Cardiac fibroblast (primary cell): ENCODE measurements around the gene MCUB.

Source experiments
- DNase-seq, 2 donors: peaks; one replicate each; pipeline versions ENCODE4 v3.0.0 to v3.0.0-alpha.2; 2010; ENCODE audit warnings: low read depth in 2 of 2
- H3K4me3 ChIP-seq, 2 donors: replicated peaks in 1 of 2; 1 replicate in 1 of 2; 2 replicates in 1 of 2; pipeline ENCODE4 v1.5.1; 2011; ENCODE audit warnings: low read depth in 2 of 2, low read length in 2 of 2, mild to moderate bottlenecking in 2 of 2, moderate library complexity in 1 of 2
- TF ChIP-seq, protein P1 (sequence below): IDR thresholded peaks from one replicate; pipeline ENCODE4 v1.5.1; 2011; ENCODE audit warnings: low read depth, mild to moderate bottlenecking, low read length, inconsistent platforms

The MCUB gene

DNA sequence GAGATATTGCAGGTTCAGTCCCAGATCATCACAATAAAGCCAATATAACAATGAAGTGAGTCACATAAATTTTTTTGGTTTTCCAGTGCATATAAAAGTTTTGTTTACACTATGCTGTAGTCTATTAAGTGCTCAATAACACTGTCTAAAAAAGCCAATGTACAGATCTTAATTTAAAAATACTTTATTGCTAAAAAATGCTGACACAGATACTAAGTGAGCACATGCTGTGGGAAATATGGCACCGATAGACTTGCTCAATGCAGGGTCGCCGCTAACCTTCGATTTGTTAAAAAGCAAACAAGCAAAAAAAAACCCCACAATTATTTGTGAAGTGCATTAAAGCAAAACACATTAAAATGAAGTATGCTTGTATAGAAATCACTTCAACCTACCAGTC lies 159.6 kb downstream of the MCUB start:
- TF ChIP-seq, protein P1, sequence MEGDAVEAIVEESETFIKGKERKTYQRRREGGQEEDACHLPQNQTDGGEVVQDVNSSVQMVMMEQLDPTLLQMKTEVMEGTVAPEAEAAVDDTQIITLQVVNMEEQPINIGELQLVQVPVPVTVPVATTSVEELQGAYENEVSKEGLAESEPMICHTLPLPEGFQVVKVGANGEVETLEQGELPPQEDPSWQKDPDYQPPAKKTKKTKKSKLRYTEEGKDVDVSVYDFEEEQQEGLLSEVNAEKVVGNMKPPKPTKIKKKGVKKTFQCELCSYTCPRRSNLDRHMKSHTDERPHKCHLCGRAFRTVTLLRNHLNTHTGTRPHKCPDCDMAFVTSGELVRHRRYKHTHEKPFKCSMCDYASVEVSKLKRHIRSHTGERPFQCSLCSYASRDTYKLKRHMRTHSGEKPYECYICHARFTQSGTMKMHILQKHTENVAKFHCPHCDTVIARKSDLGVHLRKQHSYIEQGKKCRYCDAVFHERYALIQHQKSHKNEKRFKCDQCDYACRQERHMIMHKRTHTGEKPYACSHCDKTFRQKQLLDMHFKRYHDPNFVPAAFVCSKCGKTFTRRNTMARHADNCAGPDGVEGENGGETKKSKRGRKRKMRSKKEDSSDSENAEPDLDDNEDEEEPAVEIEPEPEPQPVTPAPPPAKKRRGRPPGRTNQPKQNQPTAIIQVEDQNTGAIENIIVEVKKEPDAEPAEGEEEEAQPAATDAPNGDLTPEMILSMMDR, result no peak

GRCh38 chr4:109721033-109721432 lies 161.0 kb downstream of the MCUB start:
- TF ChIP-seq, protein P1, result no peak
- peak in 1 of 2 donors; percentile 39 for DNase-seq
- H3K4me3 ChIP-seq, result no peak overlapping the region

More for the DNA sequence above, 159.6 kb downstream of the MCUB start:
- no peak for DNase-seq
- H3K4me3 ChIP-seq, result no peak overlapping the region

- TF ChIP-seq, protein P1, result no peak
- no peak overlapping the region for H3K4me3 ChIP-seq
- DNase-seq, result no peak
These were observed 162.3 kb downstream of the MCUB start for GRCh38 chr4:109722357-109722756.

GRCh38 chr4:109723110-109723509 lies 163.1 kb downstream of the MCUB start:
- TF ChIP-seq, protein P1, result no peak
- no peak for DNase-seq
- H3K4me3 ChIP-seq, result no peak overlapping the region

GRCh38 chr4:109728385-109728784 lies 168.3 kb downstream of the MCUB start:
- H3K4me3 ChIP-seq, result no peak overlapping the region
- DNase-seq, result no peak
- TF ChIP-seq, protein P1, result no peak

GRCh38 chr4:109729117-109729717 lies 169.2 kb downstream of the MCUB start:
- TF ChIP-seq, protein P1, result no peak
- peak overlapping the region; percentile 72 to 92 for H3K4me3 ChIP-seq
- peak; percentile 11 to 15 for DNase-seq
